Kidney epithelial cell (primary cell): ENCODE data around the gene SPRED2. TPM values are rescaled to one million over a fixed set of nuclear protein-coding genes. Genes with fewer than 3 reads are reported as not detected.

Experiments
- DNase-seq: peaks from one replicate; pipeline ENCODE4 v3.0.0-alpha.2; 2010; ENCODE audit warnings: low read depth
- H3K27me3 ChIP-seq: 2 replicates; pipeline ENCODE4 v1.6.0; 2011; ENCODE audit warnings: low read length; ENCODE audit not compliant: control insufficient read depth, insufficient read depth
- H3K36me3 ChIP-seq: 2 replicates; pipeline ENCODE4 v1.5.1; 2011; ENCODE audit warnings: low read length; ENCODE audit not compliant: control insufficient read depth, insufficient read depth
- H3K4me3 ChIP-seq: 2 replicates; pipeline ENCODE4 v1.5.1; 2011; ENCODE audit warnings: low read depth, mild to moderate bottlenecking, control low read depth, low read length
- CTCF ChIP-seq: IDR thresholded peaks from 2 replicates; pipeline ENCODE4 v1.5.1; 2011; ENCODE audit warnings: mild to moderate bottlenecking, moderate library complexity, low read length, control low read depth, inconsistent platforms; ENCODE audit not compliant: insufficient read depth, poor library complexity, severe bottlenecking
- total RNA-seq: library from RNA; depleted of rRNA; stranded (reverse); fragments of >200 nt; gene quantifications from 2 replicates; pipeline ENCODE4 v1.2.3, GENCODE V29; 2015

Gene SPRED2
- total RNA-seq, 1 donor from 2014 or later: 18.4 TPM

- H3K27me3 ChIP-seq: no peaks in the 10 kb centered on the region
- H3K4me3 ChIP-seq: no peak overlapping the region
- TF ChIP-seq CTCF: no peak
- no peak for DNase-seq
- H3K36me3 ChIP-seq: no peaks in the 10 kb centered on the region
These were observed 154.5 kb downstream of the SPRED2 start for GRCh38 chr2:65277791-65278483.

GRCh38 chr2:65277118-65277517, 155.3 kb downstream of the SPRED2 start:
- DNase-seq: no peak
- Histone ChIP-seq H3K36me3 (no peaks in the 10 kb centered on the region), H3K4me3 (no peak overlapping the region), H3K27me3 (no peaks in the 10 kb centered on the region)
- TF ChIP-seq CTCF: no peak

- Histone ChIP-seq H3K36me3 (no peaks in the 10 kb centered on the region), H3K27me3 (no peaks in the 10 kb centered on the region), H3K4me3 (no peak overlapping the region)
- no peak for DNase-seq
- TF ChIP-seq CTCF: no peak
These were observed 155.8 kb downstream of the SPRED2 start for GRCh38 chr2:65276609-65277008.

- no peak for DNase-seq
- no peaks in the 10 kb centered on the region for H3K27me3 ChIP-seq
- H3K4me3 ChIP-seq: no peak overlapping the region
- no peak for TF ChIP-seq CTCF
- no peaks in the 10 kb centered on the region for H3K36me3 ChIP-seq
These were observed 157.1 kb downstream of the SPRED2 start for GRCh38 chr2:65275141-65275915.

- DNase-seq: no peak
- H3K27me3 ChIP-seq: no peaks in the 10 kb centered on the region
- H3K36me3 ChIP-seq: no peaks in the 10 kb centered on the region
- no peak for TF ChIP-seq CTCF
- H3K4me3 ChIP-seq: no peak overlapping the region
These were observed 159.1 kb downstream of the SPRED2 start for GRCh38 chr2:65273344-65273743.

- no peak overlapping the region for H3K4me3 ChIP-seq
- no peaks in the 10 kb centered on the region for H3K36me3 ChIP-seq
- no peaks in the 10 kb centered on the region for H3K27me3 ChIP-seq
- TF ChIP-seq CTCF: no peak
- no peak for DNase-seq
These were observed 163.4 kb downstream of the SPRED2 start for GRCh38 chr2:65268957-65269356.
